GM21619 (cell line): ENCODE results near the gene GGT1.
"Not testable (repeated sequence)": the region's sequence is repeated elsewhere in the genome, so short reads cannot be mapped to it uniquely, and the experiment has no call there.

ENCODE experiments used
- ATAC-seq: cut with Tn5 transposase; IDR thresholded peaks from one replicate; pipeline ENCODE4 v1.9.1; 2021; ENCODE audit not compliant: unreplicated experiment

GGT1 gene

GRCh38 chr22:24602847-24603769 lies at the start of gene GGT1:
GGT1 (plus strand) TSS chr22:24603193; CDS start chr22:24611082, 7,889 bp downstream.
- ATAC-seq: not testable (repeated sequence)

DNA sequence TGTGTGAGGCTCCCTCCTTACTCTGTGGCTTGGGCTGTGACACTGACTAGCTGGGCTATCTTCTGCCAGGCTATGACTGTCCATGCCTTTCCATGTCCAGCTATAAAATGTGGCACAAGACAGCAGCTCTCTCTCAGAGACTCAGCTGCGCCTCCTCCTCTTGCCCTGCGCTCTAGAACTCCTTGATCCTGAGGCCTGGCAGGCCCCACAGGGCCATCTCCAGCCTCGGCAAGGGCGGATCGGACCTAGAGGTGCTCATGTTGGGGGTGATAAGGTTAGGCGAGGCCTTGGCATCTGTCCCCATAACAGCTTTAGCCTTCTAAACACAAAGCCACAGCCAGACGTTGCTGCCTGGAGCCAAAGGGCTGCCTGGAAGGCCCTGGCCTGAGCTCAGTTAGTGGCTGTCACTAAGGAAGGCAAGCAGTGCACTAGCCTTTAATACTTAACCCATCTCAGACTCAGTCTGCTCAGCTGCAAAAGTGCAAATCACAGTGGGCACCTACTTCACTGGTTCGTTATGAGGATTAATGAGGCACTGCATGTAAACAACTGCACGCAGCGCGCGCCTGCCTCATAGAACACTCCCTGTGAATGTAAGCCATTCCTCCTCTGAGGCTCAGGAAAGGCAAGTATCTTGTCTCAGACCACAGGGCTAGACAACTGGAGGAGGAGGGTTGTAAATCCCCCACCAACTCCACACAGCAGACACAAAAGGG lies 49.2 kb upstream of the GGT1 start:
- ATAC-seq: no peak

DNA sequence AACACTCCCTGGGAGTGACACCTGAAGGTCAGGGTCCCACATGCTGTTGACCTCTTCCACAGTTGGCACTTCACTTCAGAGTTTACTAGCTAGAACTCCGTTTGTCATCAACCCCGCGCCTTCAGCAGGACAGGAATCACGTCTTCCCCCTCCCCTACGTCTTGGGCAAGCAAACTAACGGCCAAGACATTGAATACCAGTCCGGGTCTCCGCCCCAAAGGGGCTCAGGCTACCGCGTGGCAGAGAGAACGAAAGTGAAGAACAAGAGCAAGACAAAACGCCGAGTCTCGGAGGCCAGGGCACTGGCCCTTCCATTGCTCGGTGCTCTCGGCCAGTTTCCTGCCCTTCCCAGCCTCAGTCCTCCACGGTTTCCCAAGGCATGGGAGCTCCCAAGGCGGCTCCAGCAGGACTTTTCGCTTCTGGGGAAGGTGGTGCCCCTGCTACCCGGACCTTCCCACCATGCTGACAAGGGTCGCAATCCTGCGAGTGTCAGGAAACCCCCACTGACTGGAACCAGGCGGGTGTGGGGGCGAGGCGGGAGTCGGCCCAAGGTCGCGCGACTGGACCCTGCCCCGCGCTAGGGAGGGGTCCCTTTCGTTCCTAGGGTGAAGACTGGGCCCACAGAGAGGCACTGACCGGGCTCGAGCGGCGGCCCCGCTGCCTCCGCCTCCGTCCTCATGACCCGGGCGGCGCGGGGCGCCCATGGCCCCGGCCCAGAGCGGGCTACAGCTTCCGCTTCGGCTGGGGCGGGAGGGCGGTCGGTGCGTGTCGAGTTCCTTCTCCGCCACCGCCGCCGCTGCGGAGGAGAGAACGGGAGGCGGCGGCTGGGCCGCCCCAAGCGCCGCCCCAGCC lies 48.5 kb upstream of the GGT1 start, which contains the start of gene GUCD1:
TSS of gene GUCD1 (minus strand) at position 826 of the 852 bp plus-strand sequence. CDS start at position 679, 147 bp downstream.
- ATAC-seq: peak; percentile 11

DNA sequence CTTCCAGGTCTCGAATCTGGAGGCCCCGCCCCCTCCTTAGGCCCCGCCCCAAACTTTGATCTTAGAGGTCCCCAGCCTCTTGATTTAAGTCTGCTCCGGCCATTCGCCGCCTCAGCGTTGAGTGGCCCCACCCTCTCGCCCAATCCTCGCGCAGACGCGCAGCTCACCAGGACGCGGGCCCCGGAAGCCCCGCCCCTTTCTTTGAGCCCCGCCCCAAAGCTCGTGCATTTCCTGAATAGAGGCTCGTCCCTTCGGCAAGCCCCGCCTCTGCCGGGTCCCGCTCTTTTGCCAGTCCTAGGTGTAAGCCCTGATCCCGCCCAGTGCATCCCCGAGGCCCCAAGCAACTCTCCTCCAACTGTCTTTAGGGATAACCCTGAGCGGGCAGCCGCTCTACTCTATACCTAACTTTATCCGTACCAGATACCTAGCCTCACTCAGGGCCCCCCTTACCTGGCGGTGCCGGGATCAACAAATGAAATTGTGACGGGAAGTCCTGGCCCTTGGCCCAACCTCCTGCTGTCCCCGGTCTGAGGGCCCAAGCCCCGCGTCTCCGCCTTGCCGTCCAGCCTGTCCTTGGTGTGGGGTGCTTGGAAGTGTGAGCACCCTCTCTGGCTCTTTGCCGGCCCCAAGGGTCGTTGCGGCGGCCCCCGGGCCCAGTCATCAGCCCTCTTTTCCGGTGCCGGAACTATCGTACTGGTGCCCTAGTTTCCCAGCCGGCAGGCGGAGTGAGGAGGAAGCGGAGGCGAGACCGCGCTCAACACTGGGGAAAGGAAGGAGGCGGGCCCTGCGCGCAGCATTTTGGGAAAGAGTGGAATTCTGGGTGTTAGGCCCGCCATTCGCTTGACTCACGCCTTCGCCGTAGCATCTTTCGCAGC lies 47.6 kb upstream of the GGT1 start, which contains the start of gene SNRPD3:
TSS of gene SNRPD3 (plus strand) at position 835 of the 875 bp plus-strand sequence. CDS start 1,676 bp downstream, outside the sequence.
- ATAC-seq: peak; percentile 68

GRCh38 chr22:24559471-24559870 lies 43.5 kb upstream of the GGT1 start:
- ATAC-seq: no peak

DNA sequence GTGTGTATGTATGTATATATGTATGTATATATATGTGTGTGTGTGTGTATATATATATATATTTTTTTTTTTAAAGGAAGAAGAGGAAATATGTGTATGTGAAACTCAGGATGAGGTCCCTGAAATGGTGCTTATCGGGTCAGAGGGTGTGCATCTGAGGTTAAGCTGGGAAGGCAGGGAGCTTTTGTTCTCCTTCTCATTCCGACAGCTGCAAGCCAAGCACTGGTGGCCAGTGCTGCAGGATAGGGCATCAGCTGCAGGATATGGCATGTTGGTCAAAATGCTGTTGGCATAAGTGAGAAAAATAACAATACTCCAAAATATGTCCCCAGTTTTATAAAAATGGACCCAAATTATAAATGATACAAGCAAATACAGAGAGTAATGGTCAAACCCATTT lies 39.7 kb upstream of the GGT1 start:
- ATAC-seq: no peak

- ATAC-seq: no peak
Observed at GRCh38 chr22:24564376-24565058, 38.5 kb upstream of the GGT1 start.

DNA sequence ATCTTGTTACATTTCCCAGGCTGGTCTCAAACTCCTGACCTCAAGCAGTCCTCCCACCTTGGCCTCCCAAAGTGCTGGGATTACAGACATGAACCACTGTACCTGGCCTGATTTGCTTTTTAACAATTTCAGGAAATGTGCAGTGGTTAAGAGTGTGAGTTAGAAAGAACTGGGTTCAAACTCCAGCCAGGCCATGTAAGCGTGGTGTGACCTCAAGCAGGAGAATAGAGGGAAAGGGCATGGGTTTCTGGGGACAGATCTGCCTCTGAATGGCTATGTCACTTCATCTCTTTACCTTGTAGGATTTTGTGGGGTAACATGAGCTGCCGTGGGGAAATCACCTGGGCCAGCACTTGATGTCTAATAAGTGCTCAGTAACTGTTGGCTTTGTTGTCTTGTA lies 37.9 kb upstream of the GGT1 start:
- ATAC-seq: no peak

DNA sequence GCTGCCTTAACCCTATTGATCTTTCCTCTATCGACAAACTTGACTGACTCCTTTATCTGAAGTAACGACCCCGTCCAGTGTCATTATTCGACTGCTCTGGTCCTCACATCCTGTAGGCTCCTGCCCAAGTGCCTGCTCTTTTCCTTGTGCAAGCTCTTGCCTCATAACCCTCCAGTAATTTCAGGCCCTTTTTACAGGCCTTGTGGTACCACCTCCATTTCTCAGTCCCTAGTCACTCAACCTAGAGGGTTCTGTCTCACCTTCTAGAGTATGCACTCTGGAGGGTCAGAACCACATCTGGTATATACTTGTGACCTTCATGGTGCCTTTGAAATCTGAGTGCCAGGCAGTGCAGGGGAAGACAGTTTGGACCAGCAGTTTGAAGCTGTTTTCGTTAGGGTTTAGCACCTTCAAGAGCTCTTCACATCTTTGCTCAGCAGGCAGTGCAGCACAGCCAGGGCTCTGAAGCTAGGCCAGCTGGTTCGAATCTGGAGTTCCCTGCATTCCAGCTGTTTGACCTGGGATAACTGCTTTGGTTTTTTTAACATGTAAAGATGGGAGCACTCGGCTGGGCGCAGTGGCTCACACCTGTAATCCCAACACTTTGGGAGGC lies 36.0 kb upstream of the GGT1 start:
- ATAC-seq: no peak

GRCh38 chr22:24567668-24568067 lies 35.3 kb upstream of the GGT1 start:
- no peak for ATAC-seq

DNA sequence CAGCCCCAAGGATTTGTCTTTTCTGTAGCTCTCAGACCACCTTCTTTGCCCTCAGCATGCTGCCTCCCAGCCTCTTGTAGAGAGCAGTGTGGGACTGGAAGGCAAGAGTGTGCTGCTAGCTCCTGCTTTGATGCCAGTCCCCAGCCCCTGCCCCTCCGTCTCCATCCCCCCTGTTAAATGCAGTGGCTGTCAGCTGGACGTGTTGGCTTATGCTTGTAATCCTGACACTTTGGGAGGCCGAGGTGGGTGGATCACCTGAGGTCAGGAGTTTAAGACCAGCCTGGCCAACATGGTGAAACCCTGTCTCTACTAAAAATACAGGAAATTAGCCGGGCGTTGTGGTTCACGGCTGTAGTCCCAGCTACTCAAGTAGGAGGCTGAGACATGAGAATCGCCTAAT lies 31.7 kb upstream of the GGT1 start:
- no peak for ATAC-seq

DNA sequence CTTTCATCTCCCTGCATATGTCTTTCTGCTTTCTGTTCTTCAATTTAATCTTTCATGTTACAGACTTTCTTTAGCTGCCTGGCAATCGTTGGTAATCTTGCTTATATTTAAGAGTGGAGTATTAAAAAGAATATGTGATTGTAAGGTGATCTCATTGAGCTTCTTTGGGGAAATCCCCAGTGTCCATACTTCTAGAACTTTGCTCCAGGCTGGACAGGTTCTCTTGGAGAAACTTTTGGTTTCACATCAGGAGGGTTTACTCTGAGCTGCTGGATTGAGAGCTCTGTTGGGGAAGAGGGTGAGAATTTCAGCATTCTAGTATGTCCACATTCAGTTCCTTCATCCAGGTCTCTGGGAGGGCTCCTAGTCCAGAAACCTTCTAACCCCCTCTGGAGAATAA lies 26.2 kb upstream of the GGT1 start:
- no peak for ATAC-seq

- ATAC-seq: no peak
Observed at GRCh38 chr22:24578355-24579257, 24.4 kb upstream of the GGT1 start.

GRCh38 chr22:24579258-24579601 lies 23.8 kb upstream of the GGT1 start:
- no peak for ATAC-seq

DNA sequence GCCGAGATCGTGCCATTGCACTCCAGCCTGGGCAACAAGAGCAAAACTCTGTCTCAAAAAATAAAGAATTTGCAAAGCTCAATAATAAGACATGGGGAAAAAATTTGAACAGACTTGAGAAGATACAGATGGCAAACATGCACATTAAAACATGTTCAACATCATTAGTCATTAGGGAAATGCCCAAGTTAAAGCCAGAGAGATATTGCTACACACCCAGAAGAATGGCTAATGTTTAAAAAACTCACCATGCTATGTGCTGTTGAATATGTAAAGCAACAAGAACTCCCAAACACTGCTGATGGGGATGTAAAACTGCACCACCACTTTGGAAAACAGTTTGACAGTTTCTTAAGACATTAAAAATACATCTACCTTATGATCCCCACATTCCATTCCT lies 22.7 kb upstream of the GGT1 start:
- ATAC-seq: no peak

DNA sequence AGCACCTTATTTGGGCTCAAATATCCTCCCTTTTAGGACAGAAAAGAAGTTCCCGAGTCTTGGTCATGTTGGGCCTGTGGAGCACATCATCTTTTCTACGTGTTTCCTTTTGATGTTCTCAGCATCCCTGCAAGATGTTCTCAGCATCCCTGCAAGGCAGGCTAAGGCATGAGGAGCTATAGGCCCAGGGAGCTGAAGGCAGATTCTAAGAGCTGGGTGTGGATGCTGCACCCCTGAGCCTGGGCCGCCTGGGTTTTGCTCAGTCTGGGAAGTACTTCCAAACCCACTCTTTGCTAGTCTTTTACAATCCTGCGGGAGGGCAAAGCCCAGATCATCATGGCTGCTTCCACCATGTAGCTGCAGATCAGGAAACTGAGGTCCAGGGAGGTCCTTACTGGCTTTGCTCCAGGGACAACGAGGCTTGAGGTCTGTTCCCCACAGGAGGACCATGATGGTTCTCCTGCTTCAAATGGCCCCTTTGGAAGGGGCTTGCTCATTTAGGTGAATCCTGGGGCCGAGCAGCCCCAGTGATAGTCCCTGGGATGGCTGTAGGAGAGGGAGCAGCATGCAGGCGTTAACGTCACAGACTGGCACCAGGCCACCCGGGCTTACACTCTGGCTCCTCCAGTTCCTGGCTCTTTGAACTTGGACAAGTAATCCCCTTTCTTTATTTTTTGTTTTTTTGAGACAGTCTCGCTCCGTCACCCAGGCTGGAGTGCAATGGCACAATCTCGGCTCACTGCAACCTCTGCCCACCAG lies 20.8 kb upstream of the GGT1 start:
- ATAC-seq: no peak
